Gastrocnemius medialis (tissue), 4 donors: ENCODE measurements around the gene RRP1.

ENCODE experiments used
- CTCF ChIP-seq, 5 experiments: fragments of 450-650 bp in 3 of 5; fragments of 200-600 bp in 2 of 5; sonication (generic) in 2 of 5; IDR thresholded peaks in 4 of 5; conservative IDR thresholded peaks in 1 of 5; 1 replicate in 4 of 5; 2 replicates in 1 of 5; pipeline ENCODE4 v1.5.1; 2016 to 2019; ENCODE audit warnings: antibody characterized with exemption in 5 of 5, mild to moderate bottlenecking in 3 of 5, moderate library complexity in 3 of 5
- POLR2A ChIP-seq, 2 donors: fragments of 450-650 bp; IDR thresholded peaks; one replicate each; pipeline ENCODE4 v1.6.1; 2017; ENCODE audit warnings: antibody characterized with exemption in 2 of 2, mild to moderate bottlenecking in 2 of 2, moderate library complexity in 2 of 2

- TF ChIP-seq POLR2A (IDR thresholded peaks at IDR 0.05) = no peak
- no peak for TF ChIP-seq CTCF (IDR thresholded peaks at IDR 0.05 in 4 of 5, conservative IDR thresholded peaks at IDR 0.05 in 1 of 5)
Measured at GRCh38 chr21:43836616-43837015, 47.2 kb downstream of the RRP1 start.
